ENCODE data around the gene PDZD2.

DNA sequence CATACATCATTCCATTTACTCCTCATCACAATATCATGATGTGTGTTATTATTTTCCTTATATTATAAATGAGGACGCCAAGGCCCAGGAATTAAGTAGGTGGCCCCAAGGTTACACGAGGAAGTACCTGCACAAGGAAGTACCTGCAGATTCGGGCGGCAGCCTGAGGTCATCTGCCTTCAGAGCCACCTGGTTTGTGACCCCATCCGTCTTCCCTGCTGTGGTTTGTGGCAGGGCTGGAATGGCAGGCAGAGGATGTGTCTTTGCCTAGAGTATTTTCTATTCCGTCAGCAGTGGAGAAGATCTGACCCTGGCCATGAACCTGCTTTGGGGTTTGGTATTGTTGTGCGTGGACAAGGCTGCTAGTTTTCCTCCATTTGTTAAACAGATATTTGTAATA, 59.7 kb downstream of the PDZD2 start:
- no peak for TF ChIP-seq EZH2 (IDR thresholded peaks at IDR 0.05; ENCODE audit: borderline replicate concordance, low read length)
- TF ChIP-seq, protein P1, sequence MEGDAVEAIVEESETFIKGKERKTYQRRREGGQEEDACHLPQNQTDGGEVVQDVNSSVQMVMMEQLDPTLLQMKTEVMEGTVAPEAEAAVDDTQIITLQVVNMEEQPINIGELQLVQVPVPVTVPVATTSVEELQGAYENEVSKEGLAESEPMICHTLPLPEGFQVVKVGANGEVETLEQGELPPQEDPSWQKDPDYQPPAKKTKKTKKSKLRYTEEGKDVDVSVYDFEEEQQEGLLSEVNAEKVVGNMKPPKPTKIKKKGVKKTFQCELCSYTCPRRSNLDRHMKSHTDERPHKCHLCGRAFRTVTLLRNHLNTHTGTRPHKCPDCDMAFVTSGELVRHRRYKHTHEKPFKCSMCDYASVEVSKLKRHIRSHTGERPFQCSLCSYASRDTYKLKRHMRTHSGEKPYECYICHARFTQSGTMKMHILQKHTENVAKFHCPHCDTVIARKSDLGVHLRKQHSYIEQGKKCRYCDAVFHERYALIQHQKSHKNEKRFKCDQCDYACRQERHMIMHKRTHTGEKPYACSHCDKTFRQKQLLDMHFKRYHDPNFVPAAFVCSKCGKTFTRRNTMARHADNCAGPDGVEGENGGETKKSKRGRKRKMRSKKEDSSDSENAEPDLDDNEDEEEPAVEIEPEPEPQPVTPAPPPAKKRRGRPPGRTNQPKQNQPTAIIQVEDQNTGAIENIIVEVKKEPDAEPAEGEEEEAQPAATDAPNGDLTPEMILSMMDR (conservative IDR thresholded peaks at IDR 0.05 in 1 of 2, IDR thresholded peaks at IDR 0.05 in 1 of 2; ENCODE audit: extremely low read depth in 1 of 2, insufficient read depth in 1 of 2, low read depth in 1 of 2, low read length in 2 of 2), result no peak

Data from mammary epithelial cell (primary cell).